ENCODE measurements around the gene ERBB4.
"Not testable (repeated sequence)": the region's sequence is repeated elsewhere in the genome, so short reads cannot be mapped to it uniquely, and the experiment has no call there.

ERBB4 gene

GRCh38 chr2:211737282-211737681, 801.3 kb downstream of the ERBB4 start:
- no peak for DNase-seq (ENCODE audit: low read depth in 2 of 2)

- no peak for DNase-seq (ENCODE audit: low read depth in 2 of 2)
Observed at GRCh38 chr2:211730215-211730614, 808.4 kb downstream of the ERBB4 start.

DNA sequence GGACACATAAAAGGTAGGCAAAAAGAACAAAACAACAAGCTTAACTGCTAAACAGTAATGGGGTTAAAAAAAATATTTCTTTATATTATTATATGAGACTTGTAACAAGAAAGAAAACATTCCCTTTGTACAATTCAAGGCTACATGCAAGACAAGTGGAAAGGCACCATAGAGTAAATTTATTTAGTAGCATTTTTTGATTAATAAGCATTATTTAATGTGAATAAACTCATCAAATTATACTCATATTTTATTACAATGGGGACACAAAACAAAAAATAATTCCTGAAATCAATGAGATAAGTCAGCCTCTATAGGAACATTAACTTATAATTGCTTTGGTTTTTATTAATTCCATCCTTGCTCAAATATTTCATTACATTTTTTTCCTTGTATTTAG, 809.2 kb downstream of the ERBB4 start:
- no peak for DNase-seq (ENCODE audit: low read depth in 2 of 2)

- DNase-seq (ENCODE audit: low read depth in 2 of 2), result no peak
Observed at GRCh38 chr2:211724933-211725332, 813.7 kb downstream of the ERBB4 start.

DNA sequence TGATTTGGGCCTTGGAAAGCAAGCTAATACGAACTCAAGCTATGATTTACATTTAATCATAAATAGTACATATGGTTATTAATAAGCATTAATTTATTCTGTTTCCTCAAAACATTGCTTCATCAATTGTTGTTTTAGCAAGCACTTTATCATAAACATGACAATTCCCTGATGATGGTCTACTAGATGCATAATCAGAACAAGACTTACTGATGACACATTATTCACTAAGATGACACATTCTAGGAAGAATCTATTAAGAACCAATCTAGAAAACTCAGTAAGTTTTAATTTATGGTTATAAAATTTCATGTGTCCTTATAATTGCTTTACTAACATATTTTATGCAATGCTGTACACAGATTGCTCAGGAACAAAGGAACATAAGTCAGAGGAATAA, 815.2 kb downstream of the ERBB4 start:
- DNase-seq (ENCODE audit: low read depth in 2 of 2), result no peak

DNA sequence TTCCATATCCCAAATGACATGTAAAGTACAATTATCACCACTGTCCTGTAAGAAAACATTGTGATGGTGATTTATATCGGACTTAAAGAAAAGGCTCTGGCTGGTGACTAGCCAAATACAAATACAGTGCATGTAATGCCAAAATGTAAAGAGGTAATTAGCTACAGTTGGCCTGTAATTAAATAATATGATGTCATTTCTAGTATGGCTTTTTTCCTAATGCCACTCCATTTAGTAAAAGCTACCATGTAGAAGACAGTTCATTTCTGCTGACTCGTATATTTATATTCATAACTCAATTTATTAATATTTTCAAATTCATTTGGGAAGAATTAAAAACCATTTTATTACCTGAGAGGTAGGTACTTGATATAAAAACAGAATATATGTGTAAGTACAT, 815.7 kb downstream of the ERBB4 start:
- DNase-seq (ENCODE audit: low read depth in 2 of 2), result no peak

DNA sequence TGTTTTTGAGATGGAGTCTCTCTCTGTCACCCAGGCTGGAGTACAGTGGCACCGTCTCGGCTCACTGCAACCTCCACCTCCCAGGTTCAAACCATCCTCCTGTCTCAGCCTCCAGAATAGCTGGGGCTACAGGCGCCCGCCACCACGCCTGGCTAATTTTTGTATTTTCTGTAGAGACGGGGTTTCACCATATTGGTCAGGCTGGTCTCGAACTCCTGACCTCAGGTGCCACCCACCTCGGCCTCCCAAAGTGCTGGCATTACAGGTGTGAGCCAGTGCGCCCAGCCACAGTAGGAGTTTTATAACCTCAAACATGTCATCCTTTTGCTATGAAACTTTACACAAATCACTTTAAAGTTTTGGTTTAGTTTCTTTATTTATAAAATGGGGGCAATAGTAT, 816.7 kb downstream of the ERBB4 start:
- not testable (repeated sequence) for DNase-seq (ENCODE audit: low read depth in 2 of 2)

- DNase-seq (ENCODE audit: low read depth in 2 of 2), result no peak
Observed at GRCh38 chr2:211709389-211709788, 829.2 kb downstream of the ERBB4 start.

- DNase-seq (ENCODE audit: low read depth in 2 of 2), result no peak
Observed at GRCh38 chr2:211692689-211693088, 845.9 kb downstream of the ERBB4 start.

DNA sequence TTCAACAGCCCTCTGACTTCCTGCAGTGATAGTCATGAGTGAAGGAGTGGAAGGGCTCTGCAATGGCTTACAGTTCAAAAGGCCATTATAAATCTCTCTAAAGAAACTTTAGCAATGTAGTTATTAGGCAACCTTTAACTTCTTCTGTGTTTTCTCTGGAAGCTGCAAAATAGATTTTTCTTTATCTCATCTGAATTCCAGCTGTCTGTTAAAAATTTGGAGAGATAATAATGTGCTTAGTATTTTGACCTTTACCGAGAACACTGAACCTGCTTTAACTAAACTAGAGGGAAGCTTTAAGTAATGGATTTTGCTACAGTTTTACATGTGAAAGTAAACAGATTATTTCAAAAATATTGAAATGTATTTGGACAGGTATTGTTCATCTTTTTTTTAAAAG, 847.9 kb downstream of the ERBB4 start:
- DNase-seq (ENCODE audit: low read depth in 2 of 2), result no peak

DNA sequence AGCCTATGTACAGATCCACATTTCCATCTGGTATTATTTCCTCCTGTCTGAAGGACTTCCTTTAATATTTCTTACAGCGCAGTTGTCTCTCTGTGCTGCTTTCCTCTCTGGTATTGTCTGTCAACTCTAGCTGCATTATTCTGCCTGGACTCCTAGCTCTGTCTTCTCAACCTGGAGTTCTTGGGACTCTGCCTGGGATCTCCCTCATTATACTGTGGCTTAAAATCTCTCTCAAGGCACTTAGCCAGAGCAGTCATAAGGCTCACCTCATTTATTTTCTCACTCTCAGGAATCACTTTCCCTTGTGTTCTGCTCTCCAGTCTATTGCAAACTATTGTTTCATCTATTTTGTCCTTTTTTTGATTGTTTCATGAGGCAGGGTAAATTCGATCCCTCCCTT, 850.4 kb downstream of the ERBB4 start:
- no peak for DNase-seq (ENCODE audit: low read depth in 2 of 2)

GRCh38 chr2:211674715-211675114, 863.9 kb downstream of the ERBB4 start:
- DNase-seq (ENCODE audit: low read depth in 2 of 2), result no peak

DNA sequence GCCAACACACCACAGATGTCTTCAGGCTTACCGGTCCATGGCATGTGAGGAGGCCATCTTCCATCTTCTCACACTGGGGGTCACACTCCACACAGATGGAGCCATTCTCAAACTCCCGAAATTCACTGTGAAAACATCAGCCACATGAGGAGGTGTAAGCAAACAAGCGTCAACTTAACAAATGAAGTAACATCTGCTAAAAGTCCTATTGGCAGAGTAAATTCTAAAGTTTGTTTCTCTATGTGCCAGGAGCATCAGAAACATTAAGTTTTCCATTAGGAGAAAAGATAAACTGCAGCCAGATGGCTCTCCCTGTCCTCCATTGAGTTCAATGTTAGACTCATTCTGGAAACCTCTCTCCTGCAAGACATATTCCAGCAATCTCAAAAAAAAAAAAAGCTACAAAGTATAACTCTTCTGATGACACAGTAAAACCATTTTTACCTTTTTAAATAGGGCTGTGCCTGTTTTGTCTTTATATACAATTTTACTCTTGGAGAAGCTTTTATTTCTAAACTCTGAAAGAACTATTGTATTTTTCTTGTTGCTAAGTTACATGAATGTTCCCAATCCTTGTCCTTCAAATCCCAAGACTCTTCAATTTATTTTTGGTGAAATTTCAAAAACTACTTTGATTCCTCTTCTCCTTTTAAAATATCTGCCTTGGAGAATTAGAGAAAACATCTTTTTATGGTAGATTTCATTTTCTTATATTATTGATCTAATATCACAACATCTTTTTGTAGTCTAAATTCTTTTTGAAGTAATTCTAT, 865.3 kb downstream of the ERBB4 start:
- no peak for DNase-seq (ENCODE audit: low read depth in 2 of 2)

DNA sequence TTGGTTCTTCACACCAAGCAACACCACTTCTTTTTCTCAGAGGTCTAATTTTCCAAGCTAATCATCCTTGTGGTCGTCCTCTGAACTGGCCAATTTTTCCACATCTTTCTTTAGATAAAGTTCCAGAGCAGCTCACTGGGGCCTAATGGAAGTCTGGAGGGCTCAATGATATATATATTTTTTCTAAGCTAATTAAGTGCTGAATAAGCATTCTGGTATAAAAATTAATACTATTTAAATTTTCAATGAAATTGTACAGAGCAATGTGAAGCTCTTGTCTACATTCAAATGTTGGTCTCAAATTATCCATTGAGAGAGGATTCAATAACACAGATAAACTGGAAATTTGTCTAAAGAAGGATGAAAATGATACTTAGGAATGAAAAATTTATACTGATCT, 866.6 kb downstream of the ERBB4 start:
- DNase-seq (ENCODE audit: low read depth in 2 of 2), result no peak

DNA sequence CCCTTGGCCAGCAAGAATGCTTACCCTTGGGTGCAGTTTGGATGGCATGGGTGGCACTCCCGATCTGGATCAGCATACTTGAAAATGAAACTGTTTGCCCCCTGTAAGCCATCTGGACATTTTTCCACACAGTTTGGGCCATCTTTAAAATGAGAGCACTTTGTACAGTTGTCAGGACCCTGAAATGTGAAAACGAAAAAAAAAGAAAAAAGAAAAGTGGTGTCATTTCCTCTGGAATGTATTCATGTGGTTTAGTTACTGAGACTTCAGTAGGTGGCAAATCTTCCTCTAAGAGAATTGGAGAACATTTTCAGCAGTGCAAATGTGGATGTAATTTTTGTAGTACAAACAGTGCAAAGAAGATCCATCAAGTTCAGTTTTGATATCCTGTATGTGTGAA, 873.3 kb downstream of the ERBB4 start:
- no peak for DNase-seq (ENCODE audit: low read depth in 2 of 2)

DNA sequence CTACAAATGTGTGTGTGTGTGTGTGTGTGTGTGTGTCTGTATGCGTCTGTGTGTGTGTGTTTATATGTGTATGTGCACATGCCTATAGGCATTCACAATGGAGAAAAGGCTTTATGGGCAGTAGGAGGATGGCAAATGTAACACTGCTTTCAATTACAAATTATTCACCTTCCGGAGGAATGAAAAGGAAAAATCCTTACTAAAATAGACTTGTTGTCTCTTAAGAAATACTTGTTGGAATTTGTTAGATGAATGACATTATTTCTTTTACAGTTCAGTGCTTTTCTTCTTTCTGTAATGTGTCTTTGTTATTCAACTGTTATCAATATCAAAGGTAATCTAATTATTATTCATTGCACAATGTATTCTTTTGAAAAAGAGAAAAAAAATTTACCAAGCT, 874.3 kb downstream of the ERBB4 start:
- no peak for DNase-seq (ENCODE audit: low read depth in 2 of 2)

GRCh38 chr2:211654211-211654780, 884.3 kb downstream of the ERBB4 start:
- no peak for DNase-seq (ENCODE audit: low read depth in 2 of 2)

- DNase-seq (ENCODE audit: low read depth in 2 of 2), result no peak
Observed at GRCh38 chr2:211652327-211652726, 886.3 kb downstream of the ERBB4 start.

- DNase-seq (ENCODE audit: low read depth in 2 of 2), result no peak
Observed at GRCh38 chr2:211649331-211649730, 889.3 kb downstream of the ERBB4 start.

DNA sequence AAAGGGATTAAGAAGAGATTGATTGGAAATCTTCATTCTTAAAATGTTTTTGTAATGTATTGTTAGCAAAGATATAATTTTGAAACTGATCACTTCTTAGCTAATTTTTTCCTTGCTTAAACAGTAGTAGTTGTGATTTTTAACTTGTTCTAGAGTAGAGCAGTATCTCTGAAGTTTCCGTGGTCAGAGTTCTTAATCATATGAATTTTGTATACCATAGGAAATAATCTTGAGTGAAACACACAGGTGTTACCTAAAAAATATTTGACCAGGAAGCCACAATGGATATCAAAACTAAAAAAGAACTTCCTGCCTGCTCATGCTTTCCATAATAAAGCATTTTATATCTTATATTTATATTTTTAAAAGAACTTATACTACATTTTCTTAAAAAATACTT, 907.1 kb downstream of the ERBB4 start:
- no peak for DNase-seq (ENCODE audit: low read depth in 2 of 2)

- no peak for DNase-seq (ENCODE audit: low read depth in 2 of 2)
Observed at GRCh38 chr2:211623096-211623495, 915.5 kb downstream of the ERBB4 start.

- no peak for DNase-seq (ENCODE audit: low read depth in 2 of 2)
Observed at GRCh38 chr2:211620986-211621385, 917.6 kb downstream of the ERBB4 start.

DNA sequence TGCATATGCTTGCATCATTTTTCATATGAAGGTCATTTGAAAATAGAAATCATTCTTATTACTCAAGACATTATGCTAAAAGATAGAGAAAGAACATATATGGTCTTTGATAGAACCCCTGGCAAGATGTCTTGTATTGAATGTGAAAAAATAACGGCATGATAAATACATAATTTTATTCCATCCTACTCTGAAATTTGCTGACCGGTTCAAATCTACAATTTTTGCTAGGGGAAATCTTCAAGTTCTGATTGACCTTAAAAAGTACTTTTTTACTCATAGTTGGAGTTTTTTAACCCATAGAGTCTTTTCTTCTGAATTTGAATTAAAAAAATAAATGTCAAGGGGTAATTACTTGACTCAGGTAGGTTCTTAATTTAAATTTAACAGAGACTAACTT, 920.8 kb downstream of the ERBB4 start:
- DNase-seq (ENCODE audit: low read depth in 2 of 2), result no peak

GRCh38 chr2:211611621-211612020, 927.0 kb downstream of the ERBB4 start:
- no peak for DNase-seq (ENCODE audit: low read depth in 2 of 2)

All from stimulated activated CD8-positive, alpha-beta memory T cell treated with anti-CD3 and anti-CD28 coated beads, Interleukin-2, amount 100 ng/mL, for 1 hour (primary cell).